PFSK-1 (cell line): ENCODE data around the gene TNNT3.

Source experiments
- FOXP2 ChIP-seq: optimal IDR thresholded peaks from 2 replicates; pipeline ENCODE3; 2011; ENCODE audit warnings: borderline replicate concordance, control low read depth, inconsistent platforms; ENCODE audit not compliant: insufficient read depth; ENCODE audit errors: extremely low read length, extremely low read depth
- TAF1 ChIP-seq: IDR thresholded peaks from 2 replicates; pipeline ENCODE4 v1.6.1; 2012; ENCODE audit warnings: low read length, control low read depth, borderline replicate concordance; ENCODE audit not compliant: insufficient read depth
- TF ChIP-seq, protein P1 (sequence below), 2 experiments: IDR thresholded peaks; 2 replicates each; pipeline versions ENCODE4 v1.6.1 to v1.8.0; 2011 to 2012; ENCODE audit warnings: low read depth in 2 of 2, low read length in 2 of 2, control low read depth in 1 of 2, inconsistent platforms in 1 of 2, mild to moderate bottlenecking in 1 of 2, moderate library complexity in 1 of 2; ENCODE audit not compliant: insufficient read depth in 1 of 2

DNA sequence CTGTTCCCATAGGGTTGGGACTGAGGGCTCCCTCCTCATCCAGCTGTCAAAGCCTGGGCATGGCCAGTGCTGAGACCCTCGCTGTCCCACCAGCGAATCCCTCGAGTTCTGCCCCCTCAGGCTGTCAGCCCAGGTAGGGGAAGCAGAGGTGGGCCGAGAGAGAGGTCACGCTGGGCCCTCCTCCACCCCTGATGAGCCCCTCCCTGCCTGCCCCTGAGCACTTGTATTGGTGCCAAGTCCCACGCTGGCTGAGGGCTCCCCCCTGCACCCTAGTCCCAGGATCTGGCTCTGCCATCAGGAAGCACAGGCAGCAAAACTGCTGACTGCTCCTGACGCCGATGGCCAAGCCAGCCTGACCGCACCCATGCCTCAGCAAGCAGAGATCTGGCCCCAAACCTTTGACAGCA, 31.2 kb upstream of the TNNT3 start:
- no peak for TF ChIP-seq FOXP2
- no peak for TF ChIP-seq TAF1
- TF ChIP-seq, protein P1, sequence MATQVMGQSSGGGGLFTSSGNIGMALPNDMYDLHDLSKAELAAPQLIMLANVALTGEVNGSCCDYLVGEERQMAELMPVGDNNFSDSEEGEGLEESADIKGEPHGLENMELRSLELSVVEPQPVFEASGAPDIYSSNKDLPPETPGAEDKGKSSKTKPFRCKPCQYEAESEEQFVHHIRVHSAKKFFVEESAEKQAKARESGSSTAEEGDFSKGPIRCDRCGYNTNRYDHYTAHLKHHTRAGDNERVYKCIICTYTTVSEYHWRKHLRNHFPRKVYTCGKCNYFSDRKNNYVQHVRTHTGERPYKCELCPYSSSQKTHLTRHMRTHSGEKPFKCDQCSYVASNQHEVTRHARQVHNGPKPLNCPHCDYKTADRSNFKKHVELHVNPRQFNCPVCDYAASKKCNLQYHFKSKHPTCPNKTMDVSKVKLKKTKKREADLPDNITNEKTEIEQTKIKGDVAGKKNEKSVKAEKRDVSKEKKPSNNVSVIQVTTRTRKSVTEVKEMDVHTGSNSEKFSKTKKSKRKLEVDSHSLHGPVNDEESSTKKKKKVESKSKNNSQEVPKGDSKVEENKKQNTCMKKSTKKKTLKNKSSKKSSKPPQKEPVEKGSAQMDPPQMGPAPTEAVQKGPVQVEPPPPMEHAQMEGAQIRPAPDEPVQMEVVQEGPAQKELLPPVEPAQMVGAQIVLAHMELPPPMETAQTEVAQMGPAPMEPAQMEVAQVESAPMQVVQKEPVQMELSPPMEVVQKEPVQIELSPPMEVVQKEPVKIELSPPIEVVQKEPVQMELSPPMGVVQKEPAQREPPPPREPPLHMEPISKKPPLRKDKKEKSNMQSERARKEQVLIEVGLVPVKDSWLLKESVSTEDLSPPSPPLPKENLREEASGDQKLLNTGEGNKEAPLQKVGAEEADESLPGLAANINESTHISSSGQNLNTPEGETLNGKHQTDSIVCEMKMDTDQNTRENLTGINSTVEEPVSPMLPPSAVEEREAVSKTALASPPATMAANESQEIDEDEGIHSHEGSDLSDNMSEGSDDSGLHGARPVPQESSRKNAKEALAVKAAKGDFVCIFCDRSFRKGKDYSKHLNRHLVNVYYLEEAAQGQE (IDR thresholded peaks at IDR 0.05; ENCODE audit: insufficient read depth in 1 of 2, low read depth in 2 of 2, low read length in 2 of 2), result no peak
